ENCODE results near the gene CGNL1. TPM values are rescaled to one million over a fixed set of nuclear protein-coding genes. Genes with fewer than 3 reads are reported as not detected.

Gene CGNL1
- total and polyA plus RNA-seq, 11 donors, result 3.8 to 40.0 (median 23.4) TPM

- intact Hi-C loops (cut with DNase I), result no loop called here
- WGBS, 4 donors, result 80 to 86% (median 84%) methylated on average over 9 to 10 of the region's 10 CpGs
- H3K27ac ChIP-seq, result peak overlapping the region in 10 of 12 donors; percentile 35 to 86 (median 70)
- H3K9me3 ChIP-seq, result no peaks in the 10 kb centered on the region
- no peak overlapping the region for H3K4me3 ChIP-seq
- H3K4me1 ChIP-seq, result peaks cover 0 to 73% (median 39%) of the 10 kb centered on the region in 12 donors
- no peaks in the 10 kb centered on the region for H3K27me3 ChIP-seq
- H3K36me3 ChIP-seq, result no peaks in the 10 kb centered on the region
- no peak for DNase-seq
- no peak for TF ChIP-seq POLR2A (IDR thresholded peaks at IDR 0.05)
- TF ChIP-seq CTCF (IDR thresholded peaks at IDR 0.05), result no peak
- ATAC-seq, result no peak
Measured at GRCh38 chr15:57505056-57505715, 128.9 kb downstream of the CGNL1 start.

- 16 to 45% (median 32%) methylated on average over 9 of the region's 9 CpGs for WGBS, 4 donors
- ATAC-seq, result peak; percentile 56 to 84 (median 78)
- intact Hi-C loops (cut with DNase I), result no loop called here
- Histone ChIP-seq H3K27ac (peak overlapping the region; percentile 24 to 86 (median 68)), H3K4me3 (no peak overlapping the region), H3K4me1 (peaks cover 0 to 77% (median 42%) of the 10 kb centered on the region in 12 donors), H3K36me3 (no peaks in the 10 kb centered on the region), H3K9me3 (no peaks in the 10 kb centered on the region), H3K27me3 (no peaks in the 10 kb centered on the region)
- DNase-seq, result peak; percentile 62 to 74 (median 66)
- TF ChIP-seq POLR2A (IDR thresholded peaks at IDR 0.05) (no peak), CTCF (IDR thresholded peaks at IDR 0.05) (no peak)
Measured at GRCh38 chr15:57505949-57506391, 129.7 kb downstream of the CGNL1 start.

GRCh38 chr15:57506422-57506821, 130.1 kb downstream of the CGNL1 start:
- no peak for ATAC-seq
- no peak for DNase-seq
- TF ChIP-seq CTCF (IDR thresholded peaks at IDR 0.05), result peak in 3 of 12 donors; percentile 12 to 28 (median 19)
- no peak for TF ChIP-seq POLR2A (IDR thresholded peaks at IDR 0.05)
- intact Hi-C loops (cut with DNase I), result no loop called here
- Histone ChIP-seq H3K9me3 (no peaks in the 10 kb centered on the region), H3K4me1 (peaks cover 0 to 77% (median 40%) of the 10 kb centered on the region in 12 donors), H3K36me3 (no peaks in the 10 kb centered on the region), H3K27ac (peak overlapping the region in 11 of 12 donors; percentile 35 to 86 (median 69)), H3K27me3 (no peaks in the 10 kb centered on the region), H3K4me3 (no peak overlapping the region)
- whole genome bisulfite sequencing, 4 donors, result 70 to 85% (median 72%) methylated on average over 2 of the region's 2 CpGs

- TF ChIP-seq POLR2A (IDR thresholded peaks at IDR 0.05) (no peak), CTCF (IDR thresholded peaks at IDR 0.05) (no peak)
- intact Hi-C loops (cut with DNase I), result no loop called here
Measured at GRCh38 chr15:57507111-57507510, 130.8 kb downstream of the CGNL1 start.

More at GRCh38 chr15:57507111-57507510, 130.8 kb downstream of the CGNL1 start:
- H3K4me3 ChIP-seq, result no peak overlapping the region
- peaks cover 0 to 72% (median 35%) of the 10 kb centered on the region in 12 donors for H3K4me1 ChIP-seq
- ATAC-seq, result no peak
- H3K27ac ChIP-seq, result peak overlapping the region in 4 of 12 donors; percentile 66 to 86 (median 77)
- H3K9me3 ChIP-seq, result no peaks in the 10 kb centered on the region
- WGBS, 4 donors, result 95 to 100% (median 97%) methylated on average over 2 of the region's 2 CpGs
- DNase-seq, result no peak
- H3K27me3 ChIP-seq, result no peaks in the 10 kb centered on the region
- H3K36me3 ChIP-seq, result no peaks in the 10 kb centered on the region
